GM21786 (cell line): ENCODE results near the gene OR9Q1.
"Not testable (repeated sequence)": the region's sequence is repeated elsewhere in the genome, so short reads cannot be mapped to it uniquely, and the experiment has no call there.

ENCODE experiments used
- ATAC-seq: cut with Tn5 transposase; IDR thresholded peaks from one replicate; pipeline ENCODE4 v1.9.1; 2021; ENCODE audit not compliant: unreplicated experiment

The OR9Q1 gene

GRCh38 chr11:58127350-58127749 lies 103.7 kb downstream of the OR9Q1 start:
- no peak for ATAC-seq

- no peak for ATAC-seq
Measured at GRCh38 chr11:58133309-58134076, 109.8 kb downstream of the OR9Q1 start.

DNA sequence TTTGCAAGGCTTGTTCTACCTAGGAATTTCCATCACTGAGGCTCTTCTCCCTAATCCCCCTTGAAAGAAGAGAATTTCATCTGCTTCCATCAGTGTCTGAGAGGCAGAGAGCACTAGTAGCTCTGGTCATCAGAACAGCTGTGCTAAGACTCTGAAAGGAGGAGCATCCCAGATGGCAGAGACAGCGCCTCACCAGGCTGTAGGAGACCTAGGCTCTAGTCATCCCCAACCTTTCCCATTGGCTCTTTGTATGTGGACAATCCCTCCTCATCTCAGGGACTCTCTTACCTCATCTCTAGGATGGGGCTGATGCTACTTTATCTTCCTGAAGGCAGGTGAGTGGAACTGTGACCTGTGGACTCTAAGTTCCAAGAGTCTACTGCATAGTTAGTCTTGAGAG lies 110.5 kb downstream of the OR9Q1 start:
- no peak for ATAC-seq

- no peak for ATAC-seq
Measured at GRCh38 chr11:58135171-58135570, 111.5 kb downstream of the OR9Q1 start.

GRCh38 chr11:58142761-58143160 lies 119.1 kb downstream of the OR9Q1 start:
- no peak for ATAC-seq

DNA sequence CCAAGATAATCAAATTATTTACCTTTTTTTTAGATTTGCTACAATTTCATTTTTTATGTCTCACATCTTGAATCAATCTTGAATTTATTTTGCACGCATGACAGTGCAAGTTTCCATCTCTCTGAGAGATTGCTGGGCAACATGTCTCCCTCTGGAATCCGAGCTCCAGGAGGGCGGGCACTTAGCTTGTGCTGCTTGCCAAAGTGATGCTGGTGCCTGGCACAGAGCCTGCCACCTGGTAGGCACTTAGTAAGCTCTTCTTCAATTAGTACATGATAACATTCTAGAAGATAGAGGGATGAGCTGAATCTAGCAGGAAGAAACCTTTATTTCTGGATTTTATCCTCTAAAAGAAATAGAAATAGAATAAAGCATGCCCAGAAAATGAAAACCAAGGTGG lies 129.1 kb downstream of the OR9Q1 start:
- no peak for ATAC-seq

DNA sequence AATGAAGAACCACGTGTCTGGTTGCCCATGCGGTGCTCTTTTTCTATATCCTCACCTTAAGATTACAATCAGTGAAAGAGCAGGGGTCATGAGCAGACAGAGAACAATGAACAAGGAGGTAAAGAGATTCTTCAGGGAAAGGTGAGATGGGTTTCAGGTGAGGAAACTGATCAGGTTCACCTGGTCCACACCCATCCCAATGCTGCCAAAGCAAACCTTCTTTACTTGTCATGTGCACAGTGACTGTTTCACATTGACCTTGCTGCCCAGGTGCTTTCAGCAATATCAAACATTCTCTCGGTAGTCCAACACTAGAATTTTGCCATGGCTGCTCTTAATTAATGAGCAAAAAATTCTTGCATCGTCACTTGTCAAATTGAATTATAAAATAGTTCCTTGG lies 140.7 kb downstream of the OR9Q1 start:
- ATAC-seq: no peak

DNA sequence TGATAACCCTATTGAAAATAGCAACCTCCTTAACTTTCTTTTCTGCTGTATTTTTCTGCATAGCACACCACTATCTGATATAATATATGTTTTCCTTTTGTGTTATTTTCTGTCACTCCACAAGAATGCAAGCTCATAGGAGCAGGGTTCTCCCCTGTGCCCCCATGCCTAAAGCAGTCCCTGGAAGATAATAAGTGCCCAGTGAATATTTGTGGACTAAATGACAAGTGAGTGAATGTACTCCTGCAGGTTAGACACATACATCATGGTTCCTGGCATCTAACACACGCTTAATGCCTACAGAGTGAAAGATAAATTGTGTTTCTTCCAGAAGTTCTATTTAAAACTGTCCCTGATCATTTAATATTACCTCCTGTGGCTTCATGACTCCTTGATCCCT lies 141.3 kb downstream of the OR9Q1 start:
- no peak for ATAC-seq

- ATAC-seq: no peak
Measured at GRCh38 chr11:58165504-58166106, 141.9 kb downstream of the OR9Q1 start.

- no peak for ATAC-seq
Measured at GRCh38 chr11:58177409-58178054, 153.9 kb downstream of the OR9Q1 start.

DNA sequence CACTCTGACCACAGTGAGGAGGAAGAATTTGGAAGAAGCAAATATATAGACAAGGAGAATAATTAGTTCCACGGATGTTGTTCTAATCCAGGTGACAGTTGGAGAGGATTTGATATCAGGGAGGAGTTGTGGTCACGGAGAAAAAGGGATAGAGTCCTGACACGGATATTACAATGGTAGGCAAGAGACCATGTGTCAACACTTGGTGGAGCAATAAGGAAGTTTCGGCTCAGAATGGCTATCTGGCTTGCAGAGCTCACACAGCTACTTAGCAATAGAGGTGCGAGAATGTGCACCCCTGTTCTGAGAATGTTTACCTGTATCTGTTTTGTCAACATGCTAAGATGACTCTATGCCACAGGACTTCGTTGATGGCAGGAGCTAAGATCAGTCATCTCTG lies 154.8 kb downstream of the OR9Q1 start:
- ATAC-seq: no peak

- no peak for ATAC-seq
Measured at GRCh38 chr11:58179648-58180047, 156.0 kb downstream of the OR9Q1 start.

- ATAC-seq: no peak
Measured at GRCh38 chr11:58186938-58187337, 163.3 kb downstream of the OR9Q1 start.

GRCh38 chr11:58188770-58189169 lies 165.1 kb downstream of the OR9Q1 start, which contains the start of gene OR9Q2:
OR9Q2 (plus strand) TSS chr11:58189070; CDS start chr11:58190491, 1,421 bp downstream.
- ATAC-seq: no peak

GRCh38 chr11:58192229-58192628 lies 168.5 kb downstream of the OR9Q1 start:
- ATAC-seq: no peak

- ATAC-seq: no peak
Measured at GRCh38 chr11:58193391-58193790, 169.7 kb downstream of the OR9Q1 start.

GRCh38 chr11:58195939-58196338 lies 172.3 kb downstream of the OR9Q1 start:
- no peak for ATAC-seq

- ATAC-seq: no peak
Measured at GRCh38 chr11:58199271-58199670, 175.6 kb downstream of the OR9Q1 start.

DNA sequence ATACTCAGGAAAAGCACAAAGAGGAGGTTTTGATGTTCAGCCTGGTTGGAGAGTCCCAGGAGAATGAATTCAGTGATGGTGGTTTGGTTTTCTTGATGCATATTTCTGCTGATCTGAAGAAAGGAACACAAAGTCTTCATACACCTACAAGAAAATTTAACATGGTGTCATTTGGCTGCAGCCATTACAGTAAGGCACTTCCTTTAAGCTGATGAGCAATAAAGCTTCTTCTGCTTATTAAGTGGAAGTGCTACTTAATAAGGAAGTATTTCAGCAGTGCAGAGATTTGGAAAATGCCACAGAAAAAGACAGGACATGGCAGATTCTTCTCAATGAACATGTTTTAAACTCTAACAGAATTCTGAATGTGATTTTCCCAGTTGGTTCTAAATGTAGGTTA lies 180.4 kb downstream of the OR9Q1 start, which contains the start of gene OR1S2:
TSS of gene OR1S2 (minus strand) at position 101 of the 400 bp plus-strand sequence. CDS start at position 101, 0 bp downstream.
- ATAC-seq: no peak

DNA sequence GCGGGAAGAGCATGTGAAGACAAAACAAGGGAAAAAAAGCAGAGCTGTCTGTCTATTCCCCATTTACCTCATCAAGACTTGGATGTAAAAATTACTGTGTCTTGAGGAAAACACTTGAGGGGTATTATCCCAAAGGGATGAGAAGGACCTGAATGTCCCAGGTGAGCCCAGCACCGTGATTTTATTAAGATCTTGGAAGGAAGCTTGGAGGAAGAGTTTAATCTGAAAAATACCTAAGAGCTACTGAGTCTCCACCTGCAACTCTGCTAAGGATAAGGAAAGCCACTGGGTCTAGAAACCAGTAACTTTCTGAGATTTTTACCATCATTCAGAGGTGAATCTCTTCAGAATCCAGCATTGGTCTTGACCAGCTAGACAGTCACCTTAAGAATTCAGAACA lies 188.7 kb downstream of the OR9Q1 start, which contains the start of gene OR1S1:
TSS of gene OR1S1 (plus strand) at position 301 of the 400 bp plus-strand sequence.
- ATAC-seq: not testable (repeated sequence)

- no peak for ATAC-seq
Measured at GRCh38 chr11:58216476-58216875, 192.8 kb downstream of the OR9Q1 start.

DNA sequence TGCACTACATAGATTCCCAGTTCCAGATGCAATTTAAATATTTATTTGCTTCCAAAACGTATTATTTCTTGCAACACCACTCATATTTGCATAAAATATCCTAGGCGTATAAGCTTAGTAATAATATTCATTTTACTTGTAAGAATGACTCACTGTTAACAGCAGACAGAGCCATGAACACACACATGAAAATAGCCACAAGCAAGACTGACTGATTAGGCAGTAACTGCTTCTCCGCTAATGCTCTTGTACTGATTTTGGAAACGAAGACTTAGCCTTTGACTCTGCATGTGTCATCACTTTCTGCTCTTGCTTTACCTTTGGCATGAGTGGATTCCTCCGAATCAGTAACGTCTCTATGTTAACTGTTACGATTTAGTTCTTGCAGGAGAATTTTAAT lies 199.0 kb downstream of the OR9Q1 start:
- no peak for ATAC-seq
